KMS-11 (cell line): ENCODE data around the gene ARHGAP36.

Source experiments
- H2AFZ ChIP-seq: fragments of 200-600 bp; sonication (generic); 2 replicates; pipeline ENCODE4 v1.6.1; 2016; ENCODE audit warnings: antibody characterized with exemption, mixed run types, low read depth
- H3K27ac ChIP-seq: fragments of 200-600 bp; sonication (generic); 2 replicates; pipeline ENCODE4 v1.6.1; 2016; ENCODE audit warnings: mild to moderate bottlenecking, mixed run types
- H3K27me3 ChIP-seq: fragments of 200-600 bp; sonication (generic); 2 replicates; pipeline ENCODE4 v1.6.1; 2017; ENCODE audit warnings: mild to moderate bottlenecking, low read depth, mixed run types, moderate library complexity; ENCODE audit not compliant: insufficient read depth
- H3K36me3 ChIP-seq: fragments of 200-600 bp; sonication (generic); 2 replicates; pipeline ENCODE4 v1.6.1; 2017; ENCODE audit warnings: mild to moderate bottlenecking, mixed run types; ENCODE audit not compliant: insufficient read depth
- H3K4me1 ChIP-seq: fragments of 200-600 bp; sonication (generic); 2 replicates; pipeline ENCODE4 v1.6.1; 2016; ENCODE audit warnings: mild to moderate bottlenecking, low read depth, mixed run types; ENCODE audit not compliant: poor library complexity, severe bottlenecking
- H3K4me2 ChIP-seq: fragments of 200-600 bp; sonication (generic); 2 replicates; pipeline ENCODE4 v1.7.0; 2016; ENCODE audit warnings: mild to moderate bottlenecking, mixed run types
- H3K4me3 ChIP-seq: fragments of 200-600 bp; sonication (generic); IDR thresholded peaks from 2 replicates; pipeline ENCODE4 v1.6.1; 2017; ENCODE audit warnings: low read depth, low read length, mixed read lengths; ENCODE audit not compliant: insufficient read depth
- H3K79me2 ChIP-seq: fragments of 200-600 bp; sonication (generic); 2 replicates; pipeline ENCODE4 v1.6.1; 2016; ENCODE audit warnings: low read depth, mixed run types; ENCODE audit not compliant: insufficient read depth
- H3K9ac ChIP-seq: fragments of 200-600 bp; sonication (generic); 2 replicates; pipeline ENCODE4 v1.6.1; 2016; ENCODE audit warnings: mild to moderate bottlenecking, mixed run types
- H4K20me1 ChIP-seq: fragments of 200-600 bp; sonication (generic); 2 replicates; pipeline ENCODE4 v1.6.1; 2016; ENCODE audit warnings: mild to moderate bottlenecking, mixed run types; ENCODE audit not compliant: insufficient read depth
- TF ChIP-seq, protein P1 (sequence below): fragments of 200-600 bp; sonication (generic); conservative IDR thresholded peaks from 2 replicates; pipeline ENCODE4 v1.6.1; 2017; ENCODE audit warnings: low read depth, mild to moderate bottlenecking, antibody characterized with exemption, low read length, moderate library complexity, mixed read lengths

The ARHGAP36 gene

DNA sequence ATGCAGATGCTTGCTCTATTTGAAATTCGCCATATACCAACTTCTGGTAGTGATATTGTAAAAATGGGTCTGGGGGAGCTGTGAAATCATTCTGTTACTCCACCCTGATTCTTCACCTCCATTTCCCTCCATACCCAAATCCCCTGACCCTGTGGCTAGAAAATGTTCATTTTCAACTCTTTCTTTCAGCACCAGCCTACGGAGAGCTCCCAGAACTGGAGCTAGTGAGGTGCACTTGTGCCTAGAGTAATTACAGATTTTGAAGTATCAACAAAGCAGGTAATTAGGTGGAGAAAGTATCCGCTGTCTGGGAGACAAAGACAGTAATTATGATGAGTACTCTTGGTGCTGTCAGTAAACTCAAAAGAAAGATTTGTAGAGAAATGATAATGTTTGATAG, 8.1 kb downstream of the ARHGAP36 start:
- Histone ChIP-seq H3K4me1 (no peaks in the 10 kb centered on the region), H3K9ac (no peak overlapping the region), H3K36me3 (no peaks in the 10 kb centered on the region), H3K79me2 (no peaks in the 10 kb centered on the region), H3K27me3 (no peaks in the 10 kb centered on the region), H2AFZ (no peak overlapping the region), H3K27ac (no peak overlapping the region), H4K20me1 (no peaks in the 10 kb centered on the region), H3K4me2 (no peak overlapping the region), H3K4me3 (no peak overlapping the region)
- TF ChIP-seq, protein P1, sequence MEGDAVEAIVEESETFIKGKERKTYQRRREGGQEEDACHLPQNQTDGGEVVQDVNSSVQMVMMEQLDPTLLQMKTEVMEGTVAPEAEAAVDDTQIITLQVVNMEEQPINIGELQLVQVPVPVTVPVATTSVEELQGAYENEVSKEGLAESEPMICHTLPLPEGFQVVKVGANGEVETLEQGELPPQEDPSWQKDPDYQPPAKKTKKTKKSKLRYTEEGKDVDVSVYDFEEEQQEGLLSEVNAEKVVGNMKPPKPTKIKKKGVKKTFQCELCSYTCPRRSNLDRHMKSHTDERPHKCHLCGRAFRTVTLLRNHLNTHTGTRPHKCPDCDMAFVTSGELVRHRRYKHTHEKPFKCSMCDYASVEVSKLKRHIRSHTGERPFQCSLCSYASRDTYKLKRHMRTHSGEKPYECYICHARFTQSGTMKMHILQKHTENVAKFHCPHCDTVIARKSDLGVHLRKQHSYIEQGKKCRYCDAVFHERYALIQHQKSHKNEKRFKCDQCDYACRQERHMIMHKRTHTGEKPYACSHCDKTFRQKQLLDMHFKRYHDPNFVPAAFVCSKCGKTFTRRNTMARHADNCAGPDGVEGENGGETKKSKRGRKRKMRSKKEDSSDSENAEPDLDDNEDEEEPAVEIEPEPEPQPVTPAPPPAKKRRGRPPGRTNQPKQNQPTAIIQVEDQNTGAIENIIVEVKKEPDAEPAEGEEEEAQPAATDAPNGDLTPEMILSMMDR, result no peak

DNA sequence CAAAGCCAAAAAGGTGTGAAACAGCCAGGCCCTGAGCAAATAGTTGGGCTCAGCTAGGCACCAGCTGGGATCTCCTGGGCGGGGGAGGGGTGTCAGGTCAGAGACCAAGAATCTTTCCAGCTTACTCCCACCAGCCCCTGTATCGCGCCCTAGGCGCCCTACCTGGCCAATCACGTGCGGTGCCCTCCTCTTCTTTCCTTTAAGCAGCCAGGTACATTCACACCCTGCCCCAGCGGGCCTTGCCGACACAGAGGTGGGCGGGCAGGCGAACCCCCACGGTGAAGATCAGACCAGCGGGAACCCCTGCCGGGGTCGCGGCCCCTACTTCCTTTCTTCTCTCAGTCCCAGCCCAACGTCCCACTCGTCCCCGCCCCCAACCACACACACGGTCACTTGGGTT, 9.1 kb downstream of the ARHGAP36 start:
- no peaks in the 10 kb centered on the region for H3K27me3 ChIP-seq
- TF ChIP-seq, protein P1, result no peak
- H3K9ac ChIP-seq, result no peak overlapping the region
- H3K79me2 ChIP-seq, result no peaks in the 10 kb centered on the region
- H3K36me3 ChIP-seq, result no peaks in the 10 kb centered on the region
- no peaks in the 10 kb centered on the region for H3K4me1 ChIP-seq
- H3K4me2 ChIP-seq, result no peak overlapping the region
- no peaks in the 10 kb centered on the region for H4K20me1 ChIP-seq
- no peak overlapping the region for H3K27ac ChIP-seq
- no peak overlapping the region for H2AFZ ChIP-seq
- H3K4me3 ChIP-seq, result no peak overlapping the region

DNA sequence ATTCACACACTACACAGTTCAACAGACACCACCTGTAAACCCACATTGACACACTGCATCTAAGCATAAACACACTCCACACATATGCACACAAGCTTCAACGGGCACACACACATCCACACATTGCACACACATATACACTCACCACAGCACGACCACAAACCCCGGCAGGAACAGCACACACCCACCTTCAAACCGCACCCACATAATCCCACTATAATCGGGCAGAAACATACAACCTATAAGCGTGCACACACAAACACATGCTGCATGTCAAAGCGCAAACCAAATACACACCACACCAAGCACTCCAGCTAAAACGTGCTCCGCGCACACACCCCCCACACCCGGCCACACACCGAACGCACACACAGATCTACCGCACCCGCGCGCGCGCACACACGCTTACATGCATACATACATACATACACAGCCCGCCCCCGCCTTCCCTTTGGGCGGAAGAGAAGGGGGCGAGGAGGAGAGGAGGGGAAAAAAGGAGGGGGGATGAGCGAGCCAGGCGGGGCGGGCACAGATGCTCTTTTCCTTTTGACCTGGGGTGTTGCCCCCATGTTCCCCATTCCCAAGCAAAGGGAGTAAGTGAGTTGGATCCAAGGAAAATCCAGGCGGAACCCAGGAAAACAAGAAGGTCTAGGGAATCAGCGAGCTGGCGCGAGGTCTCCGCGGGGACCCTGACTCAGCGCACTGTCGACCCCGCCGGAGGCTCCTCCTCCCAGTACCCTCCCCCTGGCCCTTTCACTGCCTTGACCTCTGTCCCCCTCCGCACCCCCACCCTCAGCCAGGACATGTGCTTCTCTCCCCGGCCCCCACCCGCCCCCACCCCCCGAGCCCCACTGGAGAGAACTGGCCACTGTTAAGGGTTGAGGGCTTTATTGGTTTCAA, 9.9 kb downstream of the ARHGAP36 start:
- Histone ChIP-seq H3K4me2 (no peak overlapping the region), H3K36me3 (no peaks in the 10 kb centered on the region), H4K20me1 (no peaks in the 10 kb centered on the region), H3K79me2 (no peaks in the 10 kb centered on the region), H2AFZ (no peak overlapping the region), H3K27ac (no peak overlapping the region), H3K27me3 (no peaks in the 10 kb centered on the region), H3K4me3 (no peak overlapping the region), H3K4me1 (no peaks in the 10 kb centered on the region), H3K9ac (no peak overlapping the region)
- TF ChIP-seq, protein P1, result no peak

DNA sequence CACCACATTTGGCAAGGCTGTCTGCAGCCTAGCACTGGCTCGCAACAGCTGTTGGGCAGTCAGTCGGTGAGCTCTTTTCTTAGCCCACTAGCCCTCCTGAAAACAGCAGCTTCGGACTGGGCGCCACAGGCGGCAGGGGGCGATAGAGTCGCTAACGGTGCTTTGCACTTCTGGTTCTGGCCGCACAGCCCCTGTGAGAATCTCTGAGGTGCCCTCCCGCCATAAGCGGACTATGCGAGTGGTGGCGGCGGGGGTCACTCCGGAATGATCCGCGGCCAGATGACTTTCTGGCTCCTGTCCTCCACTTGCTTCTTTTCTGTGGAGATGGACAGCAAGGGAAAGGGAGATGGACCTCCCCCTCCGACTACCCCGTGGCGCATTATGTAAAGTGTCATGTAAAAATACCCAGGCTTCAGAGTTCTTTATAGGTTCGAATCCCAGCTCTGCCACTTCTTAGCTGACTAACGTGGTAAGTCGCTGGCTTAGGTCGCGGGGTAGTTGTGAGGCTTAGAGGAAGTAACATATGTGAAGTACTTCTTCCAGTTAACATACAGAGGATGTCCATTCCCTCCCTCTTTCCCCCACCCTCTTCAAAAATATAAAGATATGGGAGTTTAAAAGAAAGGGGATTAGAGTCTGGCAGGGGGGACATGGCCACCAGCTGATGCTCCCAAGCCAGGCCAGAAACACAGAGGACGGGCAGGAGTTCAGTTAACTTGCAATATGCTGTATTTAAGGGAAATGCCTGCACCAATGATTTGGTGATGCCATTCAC, 11.0 kb downstream of the ARHGAP36 start:
- Histone ChIP-seq H3K27ac (no peak overlapping the region), H2AFZ (no peak overlapping the region), H3K4me1 (no peaks in the 10 kb centered on the region), H3K79me2 (no peaks in the 10 kb centered on the region), H3K27me3 (no peaks in the 10 kb centered on the region), H3K9ac (no peak overlapping the region), H3K4me2 (no peak overlapping the region), H4K20me1 (no peaks in the 10 kb centered on the region), H3K36me3 (no peaks in the 10 kb centered on the region), H3K4me3 (no peak overlapping the region)
- TF ChIP-seq, protein P1, result no peak
